Upper lobe of right lung (tissue), 1 donor: Measurements from ENCODE around the gene NELFCD. TPM values are rescaled to one million over a fixed set of nuclear protein-coding genes. Genes with fewer than 3 reads are reported as not detected.

Experiments
- ATAC-seq: fragments of 200-7000 bp; cut with Tn5 transposase; one replicate; pipeline ENCODE4 v1.9.1; 2020; ENCODE audit warnings: mild to moderate bottlenecking, moderate library complexity
- DNase-seq: peaks from one replicate; pipeline ENCODE4 v3.0.0-alpha.2; 2020
- H3K27ac ChIP-seq: fragments of 200-600 bp; one replicate; pipeline ENCODE4 v1.8.0; 2022
- H3K27me3 ChIP-seq: fragments of 200-600 bp; one replicate; pipeline ENCODE4 v1.8.0; 2022; ENCODE audit warnings: mild to moderate bottlenecking
- H3K36me3 ChIP-seq: fragments of 200-600 bp; one replicate; pipeline ENCODE4 v1.8.0; 2022
- H3K4me1 ChIP-seq: fragments of 200-600 bp; one replicate; pipeline ENCODE4 v1.8.0; 2022
- H3K4me3 ChIP-seq: fragments of 200-600 bp; one replicate; pipeline ENCODE4 v1.8.0; 2022; ENCODE audit warnings: mild to moderate bottlenecking
- H3K9me3 ChIP-seq: fragments of 200-600 bp; one replicate; pipeline ENCODE4 v1.8.0; 2022
- CTCF ChIP-seq: fragments of 200-600 bp; IDR thresholded peaks from one replicate; pipeline ENCODE4 v1.8.0; 2022; ENCODE audit warnings: antibody characterized with exemption
- intact Hi-C: fragments of 100-400 bp; cut with DNase I; formaldehyde crosslinking; loops from one replicate; pipeline ENCODE4 v1.11.0; 2022
- total RNA-seq: library from RNA; stranded (reverse); fragmentation: NEBNext Ultra II Directional; extraction: Animal tissue kit (Norgen Biotek cat#: 25700); gene quantifications from one replicate; pipeline ENCODE4 v1.2.1, GENCODE V29; 2021
- donor health status: DM: no; HTN: yes; CAD: no; lungs with severe emphysema.

The NELFCD gene
- total RNA-seq, 1 donor from 2014 or later: 51.2 TPM

- H3K9me3 ChIP-seq: no peaks in the 10 kb centered on the region
- DNase-seq (no peak), ATAC-seq (peak; percentile 52)
- intact Hi-C loops: no loop called here
- peak within 1 kb of the TSS; percentile 92 for H3K4me3 ChIP-seq
- H3K4me1 ChIP-seq: peaks cover 35% of the 10 kb centered on the region
- H3K36me3 ChIP-seq: peaks cover 12% of the 10 kb centered on the region
- no peak for TF ChIP-seq CTCF
- H3K27ac ChIP-seq: peak within 1 kb of the TSS; percentile 81
- H3K27me3 ChIP-seq: no peaks in the 10 kb centered on the region
Measured at GRCh38 chr20:59042151-59042795, 61.2 kb downstream of the NELFCD start, which contains the start of gene PRELID3B. TSS of gene PRELID3B (minus strand) at chr20:59042786. CDS start at chr20:59042730, 56 bp downstream.

- Histone ChIP-seq H3K9me3 (no peaks in the 10 kb centered on the region), H3K4me1 (peaks cover 35% of the 10 kb centered on the region), H3K36me3 (peaks cover 4% of the 10 kb centered on the region), H3K4me3 (peak overlapping the region; percentile 92), H3K27me3 (no peaks in the 10 kb centered on the region), H3K27ac (peak overlapping the region; percentile 81)
- peak; percentile 98 for DNase-seq
- intact Hi-C loops: no loop called here
- no peak for TF ChIP-seq CTCF
- ATAC-seq: peak; percentile 98
Measured at GRCh38 chr20:59042796-59043631, 62.0 kb downstream of the NELFCD start.

DNA sequence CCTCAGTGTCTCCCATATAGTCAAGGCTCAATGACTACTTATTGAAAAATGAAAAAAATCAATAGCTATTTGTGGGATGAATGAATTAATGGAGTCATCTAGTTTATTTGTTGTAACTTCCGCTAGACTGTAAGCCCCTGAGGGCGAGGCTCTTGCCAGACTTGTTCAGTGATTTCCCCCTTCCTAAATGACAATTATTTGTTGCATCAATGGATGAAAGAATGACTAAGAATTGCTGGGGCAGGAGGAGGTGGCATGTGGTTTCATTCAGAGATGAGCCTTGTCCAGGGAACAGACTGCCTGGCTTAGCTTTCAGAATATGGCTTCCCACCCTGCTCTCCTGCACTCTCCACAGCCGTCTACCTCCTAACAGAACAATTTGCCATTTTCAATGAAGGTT is 62.6 kb downstream of the NELFCD start:
- intact Hi-C loops: no loop called here

DNA sequence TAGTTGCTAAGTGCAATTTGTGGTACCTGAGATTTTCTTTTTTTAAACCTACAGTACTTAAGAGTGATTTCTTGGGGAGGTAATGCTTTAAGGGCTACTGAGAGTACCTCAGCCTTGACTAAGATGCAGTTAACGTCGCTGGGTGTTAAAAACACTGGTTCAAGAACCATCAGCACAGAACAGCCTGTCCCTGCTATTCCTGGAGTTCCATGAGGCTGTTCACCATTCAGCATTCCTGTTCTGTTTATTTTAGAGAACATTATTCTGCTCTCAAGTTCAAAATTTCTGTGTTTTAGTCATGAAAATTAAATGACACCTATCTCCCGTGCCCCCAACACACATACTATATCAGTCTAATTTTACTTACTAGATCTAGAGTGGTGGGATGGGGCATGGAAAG is 63.2 kb downstream of the NELFCD start:
- ATAC-seq: no peak
- H3K27ac ChIP-seq: peak overlapping the region; percentile 81
- no peak for TF ChIP-seq CTCF
- intact Hi-C loops: no loop called here
- H3K36me3 ChIP-seq: no peaks in the 10 kb centered on the region
- no peaks in the 10 kb centered on the region for H3K9me3 ChIP-seq
- DNase-seq: no peak
- H3K4me3 ChIP-seq: no peak overlapping the region
- H3K4me1 ChIP-seq: peaks cover 32% of the 10 kb centered on the region
- H3K27me3 ChIP-seq: no peaks in the 10 kb centered on the region

More for the DNA sequence above, 62.6 kb downstream of the NELFCD start:
- Histone ChIP-seq H3K4me3 (no peak overlapping the region), H3K27me3 (no peaks in the 10 kb centered on the region), H3K9me3 (no peaks in the 10 kb centered on the region), H3K4me1 (peaks cover 35% of the 10 kb centered on the region), H3K36me3 (no peaks in the 10 kb centered on the region), H3K27ac (peak overlapping the region; percentile 81)
- DNase-seq (no peak), ATAC-seq (no peak)
- no peak for TF ChIP-seq CTCF

Other genes with a start within 250 kb of the NELFCD start
- 1.1 TPM for gene GNAS-AS1, start 130.4 kb upstream of the NELFCD start, total RNA-seq
- gene GNAS, start 128.5 kb upstream of the NELFCD start, total RNA-seq: 746 TPM
- 355 TPM for gene CTSZ, start 26.0 kb downstream of the NELFCD start, total RNA-seq
- gene TUBB1, start 38.2 kb downstream of the NELFCD start, total RNA-seq: 3.0 TPM
- 59.7 TPM for gene ATP5F1E, start 51.1 kb downstream of the NELFCD start, total RNA-seq
- gene PRELID3B, start 61.5 kb downstream of the NELFCD start, total RNA-seq: 47.2 TPM
- gene ZNF831, start 182.6 kb downstream of the NELFCD start, total RNA-seq: 1.0 TPM